AML-193 (cell line): ENCODE measurements around the gene LCOR.
"Not testable (repeated sequence)": the region's sequence is repeated elsewhere in the genome, so short reads cannot be mapped to it uniquely, and the experiment has no call there.

Experiments
- DNase-seq, 2 experiments: peaks; one replicate each; lab custom pipeline; 2025; lab: John Stamatoyannopoulos, UW

The LCOR gene

DNA sequence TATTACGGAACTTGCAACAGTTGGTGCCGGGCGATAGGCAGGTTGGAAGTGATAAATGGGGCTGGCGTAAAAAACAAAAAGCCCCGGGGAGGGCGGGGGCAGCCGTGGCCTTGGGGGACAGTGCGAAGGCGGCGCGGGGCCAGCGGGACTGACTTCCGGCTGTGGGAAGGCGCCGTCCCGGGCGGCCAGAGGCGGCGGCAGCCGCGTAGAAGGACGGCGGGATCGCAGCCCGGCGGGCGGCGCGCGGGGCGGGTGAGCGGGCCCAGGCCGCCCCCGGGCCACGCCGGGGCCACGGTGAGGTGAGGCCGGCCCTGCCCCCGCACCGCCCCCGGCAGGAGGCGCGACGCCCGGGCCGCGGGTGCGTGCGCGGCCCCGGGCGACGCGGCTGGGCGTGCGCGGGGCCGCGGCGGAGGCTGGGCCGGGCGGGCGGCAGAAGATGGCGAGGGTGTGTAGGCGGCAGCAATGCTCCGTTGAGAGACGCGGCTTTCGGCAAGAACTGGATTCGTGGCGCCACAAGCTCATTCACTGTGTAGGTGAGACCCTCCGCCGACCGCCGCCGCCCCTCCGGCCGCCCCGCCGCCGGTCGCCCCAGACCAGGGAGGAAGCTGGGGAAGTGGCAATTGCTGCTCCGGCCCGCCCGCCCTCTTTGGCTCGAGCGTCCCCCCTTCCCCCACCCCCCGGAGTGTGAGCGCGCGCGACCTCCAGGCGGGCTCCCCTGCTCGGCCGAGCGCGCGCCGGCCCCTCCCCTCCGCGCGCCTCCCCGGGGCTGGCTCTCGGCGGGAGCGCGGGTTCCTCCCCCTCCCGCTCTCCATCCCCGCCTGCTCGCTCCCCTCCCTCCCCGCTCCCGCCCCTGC, at the start of gene LCOR:
LCOR (plus strand) TSS at position 432 of the 854 bp plus-strand sequence. CDS start 116,760 bp downstream, outside the sequence.
- peak; percentile 84 for DNase-seq

DNA sequence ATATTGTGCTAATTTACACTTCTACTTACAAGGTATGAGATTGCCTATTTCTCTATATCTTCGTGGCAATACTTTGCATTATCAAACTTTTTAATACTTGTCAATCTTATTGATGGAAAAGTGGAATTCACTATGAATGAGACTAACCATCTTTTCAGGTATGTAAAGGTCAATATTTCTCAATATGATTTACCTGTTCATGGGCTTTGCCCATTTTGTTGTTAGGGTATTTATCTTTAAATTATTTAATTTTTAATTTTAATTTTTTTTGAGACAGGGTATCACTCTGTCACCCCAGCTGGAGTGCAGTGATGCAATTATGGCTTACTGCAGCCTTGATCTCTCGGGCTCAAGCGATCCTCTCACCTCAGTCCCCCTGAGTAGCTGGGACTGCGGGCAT, 47.8 kb upstream of the LCOR start:
- no peak for DNase-seq

DNA sequence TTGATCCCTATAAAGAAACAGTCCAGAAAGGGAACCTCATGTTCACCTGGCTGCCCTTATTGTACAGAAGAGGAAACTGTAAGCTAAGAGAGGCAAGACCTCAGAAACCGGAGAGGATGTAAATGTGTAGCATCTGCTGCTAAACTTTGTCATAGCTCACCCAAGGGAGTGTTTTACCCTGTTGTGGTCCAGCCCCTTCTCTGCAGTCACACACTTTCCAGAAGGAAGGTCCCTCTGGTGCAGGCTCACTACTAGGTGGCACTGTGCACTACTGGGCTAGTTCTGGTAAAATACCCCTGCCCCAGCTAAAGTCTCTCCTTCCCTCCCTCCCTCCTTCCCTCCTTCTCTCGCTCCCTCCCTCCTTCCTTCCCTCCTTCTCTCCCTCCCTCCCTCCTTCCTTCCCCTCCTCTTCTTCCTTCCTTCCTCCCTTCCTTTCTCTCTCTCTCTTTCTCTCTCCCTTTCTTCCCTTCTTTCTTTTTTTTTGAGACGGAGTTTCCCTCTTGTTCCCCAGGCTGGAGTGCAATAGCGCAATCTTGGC, 42.5 kb upstream of the LCOR start:
- no peak for DNase-seq

DNA sequence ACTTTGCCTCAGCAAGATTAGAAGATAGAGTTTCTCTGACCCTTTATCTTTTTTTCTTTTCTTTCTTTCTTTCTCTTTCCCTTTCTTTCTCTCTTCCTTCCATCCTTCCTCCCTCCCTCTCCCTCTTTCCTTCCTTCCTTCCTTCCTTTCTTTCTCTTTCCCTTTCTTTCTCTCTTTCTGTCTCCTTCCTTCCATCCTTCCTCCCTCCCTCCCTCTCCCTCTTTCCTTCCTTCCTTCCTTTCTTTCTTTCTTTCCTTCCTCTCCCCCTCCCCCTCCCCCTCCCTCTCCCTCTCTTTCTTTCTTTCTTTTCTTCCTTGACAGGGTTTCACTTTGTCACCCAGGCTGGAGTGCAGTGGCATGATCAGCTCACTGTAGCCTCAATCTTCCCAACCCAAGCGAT, 40.2 kb upstream of the LCOR start:
- DNase-seq: no peak

DNA sequence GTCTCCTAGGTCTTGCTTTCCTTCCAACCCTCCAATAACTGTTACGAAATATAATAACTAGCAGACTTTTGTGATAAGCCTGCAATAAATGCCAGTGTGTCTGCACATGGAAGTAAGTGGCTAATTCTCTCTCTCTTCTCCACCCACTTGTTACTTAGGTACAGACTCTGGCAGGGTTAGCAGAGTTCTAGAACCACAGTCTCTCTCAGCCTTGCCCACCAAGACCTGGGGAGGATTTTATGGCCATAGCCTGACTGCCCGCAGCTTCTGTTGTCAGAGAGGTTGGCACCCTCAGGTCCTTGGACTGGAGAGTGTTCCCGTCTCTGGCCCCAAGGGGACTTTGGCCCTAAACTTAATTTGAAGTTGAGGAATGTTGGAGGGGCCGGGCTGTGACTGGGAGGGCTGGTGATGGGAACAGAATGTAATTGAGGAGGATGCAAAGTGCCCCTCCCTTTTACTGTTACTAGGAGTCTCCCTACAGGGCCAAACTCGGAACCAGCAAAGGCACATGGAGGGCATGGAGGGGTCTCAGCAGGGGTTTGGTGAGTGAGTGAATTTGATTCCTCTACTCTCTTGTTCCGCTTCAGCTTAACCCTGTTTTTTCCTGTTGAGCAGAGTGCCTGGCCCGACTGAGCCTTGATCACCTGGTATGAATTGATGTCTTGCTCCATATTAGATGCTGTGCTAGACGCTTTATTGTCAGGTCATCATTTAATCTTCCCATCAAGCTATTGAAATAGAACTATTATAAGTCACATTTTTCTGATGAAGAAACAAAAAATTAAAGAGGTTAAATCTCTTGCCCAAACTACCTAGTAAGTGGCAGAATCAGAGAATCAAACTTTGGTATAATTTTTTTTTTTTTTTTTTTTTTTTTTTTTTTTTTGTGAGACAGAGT, 37.0 kb upstream of the LCOR start:
- no peak for DNase-seq

DNA sequence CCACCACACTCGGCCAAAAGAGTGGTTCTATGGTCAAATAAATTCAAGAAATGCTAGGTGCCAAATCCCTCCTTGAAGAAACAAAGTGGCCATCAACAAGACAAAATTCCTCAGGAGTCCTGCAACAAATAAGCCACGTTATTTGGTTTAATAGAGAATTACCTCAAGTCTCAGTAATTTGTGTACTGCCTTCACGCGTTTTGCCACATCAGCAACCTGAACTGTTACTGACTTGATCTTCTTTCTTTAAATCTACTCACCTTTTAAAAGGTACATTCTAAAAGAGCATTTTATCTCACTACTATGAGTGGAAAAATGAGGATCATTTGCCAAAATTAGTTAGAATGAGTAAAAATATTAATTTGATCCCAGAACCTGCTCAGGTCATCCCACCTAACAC, 34.6 kb upstream of the LCOR start:
- DNase-seq: no peak

DNA sequence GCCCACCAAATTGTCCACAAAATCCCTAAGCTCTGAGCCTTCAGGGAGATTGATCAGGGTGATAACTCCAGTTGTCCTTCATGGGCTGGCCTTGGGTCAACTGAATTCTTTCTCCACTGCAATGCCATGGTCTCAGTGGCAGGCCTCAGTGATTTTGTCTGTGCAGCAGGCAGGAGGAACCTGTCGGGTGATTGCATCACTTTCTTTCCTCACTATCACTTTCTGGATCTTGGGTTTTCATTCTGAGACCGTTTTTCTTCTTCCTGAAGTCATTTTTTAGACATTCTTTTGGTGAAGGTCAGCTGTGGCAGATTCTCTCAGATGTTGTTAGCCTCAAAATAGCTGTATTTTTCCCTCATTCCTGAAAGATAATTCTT, 28.8 kb upstream of the LCOR start:
- DNase-seq: no peak

DNA sequence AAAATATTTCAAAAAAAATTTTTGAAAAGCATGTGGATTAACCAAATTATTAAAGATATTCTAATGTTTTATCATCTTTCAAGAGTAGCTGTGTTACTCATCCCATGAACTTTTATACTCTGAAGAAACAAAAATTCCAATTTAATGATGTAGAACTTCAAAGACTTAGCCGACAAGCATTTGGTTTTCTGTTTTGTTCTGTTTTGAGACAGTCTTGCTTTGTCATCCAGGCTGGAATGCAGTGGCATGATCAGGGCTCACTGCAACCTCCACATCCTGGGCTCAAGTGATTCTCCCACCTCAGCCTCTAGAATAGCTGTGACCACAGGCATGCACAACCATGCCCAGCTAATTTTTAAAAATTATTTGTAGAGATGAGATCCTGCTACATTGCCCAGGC, 17.8 kb upstream of the LCOR start:
- DNase-seq: no peak

DNA sequence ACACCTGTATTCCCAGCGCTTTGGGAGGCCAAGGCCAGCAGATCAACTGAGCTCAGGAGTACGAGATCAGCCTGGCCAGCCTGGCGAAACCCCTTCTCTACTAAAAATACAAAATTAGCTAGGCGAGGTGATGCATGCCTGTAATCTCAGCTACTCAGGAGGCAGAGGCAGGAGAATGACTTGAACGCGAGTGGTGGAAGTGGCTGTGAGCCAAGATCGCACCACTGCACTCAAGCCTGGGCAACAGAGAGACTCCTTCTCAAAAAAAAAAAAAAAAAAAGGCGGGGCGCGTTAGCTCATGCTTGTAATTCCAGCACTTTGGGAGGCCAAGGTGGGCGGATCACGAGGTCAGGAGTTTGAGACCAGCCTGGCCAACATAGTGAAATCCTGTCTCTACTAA, 13.1 kb upstream of the LCOR start:
- not testable (repeated sequence) for DNase-seq

DNA sequence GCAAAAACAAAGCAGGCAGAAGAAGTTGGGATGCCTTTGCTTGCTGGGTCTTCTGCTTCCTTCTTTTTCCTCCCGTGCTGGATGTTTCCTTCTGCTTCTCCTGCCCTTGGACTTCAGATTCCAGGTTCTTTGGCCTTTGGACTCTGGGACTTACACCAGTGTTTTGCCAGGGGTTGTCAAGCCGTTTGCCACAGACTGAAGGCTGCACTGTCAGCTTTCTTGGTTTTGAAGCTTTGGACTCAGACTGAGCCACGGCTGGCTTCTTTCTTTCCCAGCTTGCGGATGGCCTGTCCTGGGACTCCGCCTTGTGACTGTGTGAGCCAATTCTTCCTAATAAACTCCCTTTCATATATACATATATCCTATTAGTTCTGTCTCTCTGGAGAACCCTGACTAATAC, 11.3 kb upstream of the LCOR start:
- no peak for DNase-seq

DNA sequence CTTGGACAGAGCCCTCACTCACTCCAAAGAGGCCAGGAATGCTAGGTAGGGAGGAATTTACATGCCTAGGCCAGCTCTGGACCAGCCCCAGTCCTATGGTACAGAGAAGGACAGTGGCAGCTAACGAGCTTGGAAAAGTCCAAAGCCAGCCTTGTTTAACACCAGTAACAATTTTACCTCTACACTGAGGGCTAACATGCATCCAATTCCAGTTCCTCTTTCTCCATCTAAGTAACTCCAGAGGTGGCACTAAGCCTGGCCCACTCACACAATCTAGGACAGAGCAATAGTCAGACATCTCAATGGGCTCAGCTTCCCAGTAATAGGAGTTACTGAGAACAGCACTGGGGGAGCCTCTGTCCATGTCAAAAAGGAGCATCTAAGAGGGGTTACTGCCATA, 5.7 kb upstream of the LCOR start:
- no peak for DNase-seq

DNA sequence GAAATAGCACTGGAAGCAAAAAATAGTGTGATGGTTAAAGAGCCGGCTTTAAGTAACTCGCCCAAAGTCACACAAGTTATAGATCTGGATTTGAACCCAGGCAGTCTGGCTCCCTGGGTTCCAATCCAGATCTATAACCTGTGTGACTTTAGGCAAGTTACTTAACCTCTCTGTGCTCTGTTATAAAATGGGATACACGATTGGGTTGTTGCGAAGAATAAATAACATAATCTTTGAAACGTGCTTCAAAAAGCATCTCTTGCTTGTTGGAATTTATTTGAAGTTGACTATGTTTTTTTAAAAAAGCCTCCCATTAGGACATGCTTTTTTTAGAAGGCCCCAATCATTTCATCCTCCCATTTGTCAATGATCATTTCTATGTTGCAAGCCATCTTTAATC, 3.5 kb upstream of the LCOR start:
- DNase-seq: no peak

DNA sequence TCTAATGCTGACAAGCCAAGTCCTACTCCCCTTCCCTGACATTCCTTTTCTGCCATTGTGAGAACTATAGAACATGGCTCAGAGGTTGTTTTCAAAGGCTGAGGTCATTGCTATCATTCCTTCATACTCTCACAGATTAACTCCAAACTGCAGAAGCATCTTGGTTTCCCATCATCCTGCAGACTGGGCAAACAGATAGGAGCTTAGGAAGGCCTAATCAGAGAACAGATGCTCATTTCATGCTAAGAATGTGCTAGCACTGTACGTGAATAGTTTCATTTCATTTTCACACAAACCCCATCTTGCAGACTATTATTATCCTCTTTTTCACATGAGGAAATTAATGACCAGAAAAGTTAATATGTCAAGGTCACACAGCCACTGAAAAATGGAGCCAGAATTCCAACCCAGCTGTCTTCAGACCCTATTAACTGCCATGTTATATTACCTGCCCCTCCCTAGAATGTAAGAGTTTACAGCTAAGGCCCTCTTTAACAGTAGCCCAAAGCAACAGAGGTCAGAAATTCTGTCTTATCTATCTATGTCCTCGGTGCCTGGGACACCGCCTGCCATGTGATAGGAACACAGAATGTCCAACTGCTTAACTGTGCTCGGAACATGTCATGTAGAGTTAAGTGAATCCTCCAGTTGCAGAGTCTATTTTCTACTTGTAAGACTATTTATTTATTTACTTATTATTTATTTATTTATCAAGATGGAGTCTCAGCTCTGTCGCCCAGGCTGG, 2.9 kb upstream of the LCOR start:
- DNase-seq: no peak

DNA sequence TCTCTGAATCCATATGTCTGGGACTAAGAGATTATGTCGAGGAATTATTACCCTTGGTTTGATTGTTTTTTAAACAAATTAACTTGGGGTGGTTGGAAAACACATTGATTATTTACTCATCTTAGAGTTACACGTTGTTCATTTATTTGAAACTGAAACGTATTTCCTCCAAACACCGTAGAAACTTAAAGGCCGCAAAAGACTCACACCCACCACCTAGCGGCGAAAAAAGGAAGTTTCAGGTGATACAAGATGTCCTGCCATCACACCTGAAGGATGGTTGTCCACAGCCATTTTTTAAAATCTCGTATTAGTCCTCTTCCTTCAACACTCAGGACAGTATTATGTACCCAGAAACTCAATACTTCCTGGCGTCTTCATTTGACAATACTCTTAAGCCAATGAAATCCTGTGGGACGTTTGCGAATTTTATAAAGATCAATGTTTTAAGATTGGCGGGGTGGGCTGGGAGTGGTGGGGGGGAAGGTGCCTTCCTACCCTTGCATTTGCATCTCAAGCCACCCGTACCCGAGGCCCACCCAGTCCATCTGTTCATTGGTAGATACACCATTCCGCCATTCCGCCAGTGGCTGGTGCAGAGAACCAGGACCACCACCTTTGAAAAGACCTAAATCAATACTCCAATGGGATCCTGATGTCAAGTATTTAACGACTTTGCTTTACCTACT, 1.4 kb upstream of the LCOR start:
- peak; percentile 56 to 63 for DNase-seq

DNA sequence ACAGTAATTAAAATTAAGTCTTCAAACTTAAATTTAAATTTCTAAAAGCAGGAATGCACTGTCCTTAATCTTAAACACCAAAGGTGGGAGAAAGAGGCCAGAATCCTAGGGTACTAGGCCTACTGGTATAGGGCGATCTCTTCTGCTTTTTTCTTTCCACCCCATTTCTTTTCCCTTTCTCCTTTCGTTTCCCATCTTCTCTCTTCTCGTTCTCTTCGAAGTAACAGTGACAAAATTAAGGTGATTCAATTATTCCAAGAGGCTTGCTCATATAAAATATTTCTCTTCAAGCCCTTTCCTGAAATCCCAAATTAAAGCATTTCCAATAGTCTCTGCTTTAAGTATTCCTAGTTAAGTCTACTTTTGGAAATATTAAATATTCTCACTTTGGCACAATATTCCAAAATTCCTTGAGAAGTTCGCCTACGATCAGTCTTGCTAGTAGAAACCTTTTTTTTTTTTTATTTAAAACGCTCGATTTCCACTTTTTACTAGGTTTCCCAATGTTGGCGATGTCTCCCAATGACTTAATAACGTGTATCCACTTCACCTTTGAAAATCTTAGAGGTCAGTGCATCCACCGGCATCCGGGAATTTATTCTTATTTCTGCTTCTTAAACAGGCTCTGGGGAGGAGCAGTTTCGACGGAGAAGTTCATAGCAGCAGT, 765 bp upstream of the LCOR start:
- peak in 1 of 2 experiments; percentile 3 for DNase-seq

DNA sequence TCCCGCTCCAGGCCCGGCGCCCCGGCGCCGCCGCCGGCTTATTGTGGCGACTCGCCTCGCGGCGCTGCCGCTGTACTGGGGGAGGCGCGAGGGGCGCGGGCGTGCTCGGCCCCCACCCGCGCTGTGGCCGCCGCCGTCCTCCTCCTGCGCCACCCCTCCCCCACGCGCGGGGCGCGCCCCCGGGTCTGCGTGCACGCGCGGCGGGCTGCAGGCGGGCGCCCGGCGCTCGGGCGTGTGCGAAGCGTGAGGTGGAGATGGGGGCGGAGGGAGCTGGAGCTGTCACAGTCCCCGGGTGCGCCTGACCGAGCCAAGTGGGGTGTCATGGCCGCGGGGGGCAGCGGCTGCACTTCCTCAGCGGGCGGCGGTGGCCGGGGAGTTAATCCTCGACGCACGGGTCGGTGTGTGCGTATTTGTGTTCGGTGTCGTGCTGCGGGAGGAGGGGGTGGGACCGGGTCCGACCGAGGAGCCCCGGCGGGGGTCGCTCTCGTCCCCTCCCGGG, 672 bp downstream of the LCOR start:
- DNase-seq: peak; percentile 67 to 70

DNA sequence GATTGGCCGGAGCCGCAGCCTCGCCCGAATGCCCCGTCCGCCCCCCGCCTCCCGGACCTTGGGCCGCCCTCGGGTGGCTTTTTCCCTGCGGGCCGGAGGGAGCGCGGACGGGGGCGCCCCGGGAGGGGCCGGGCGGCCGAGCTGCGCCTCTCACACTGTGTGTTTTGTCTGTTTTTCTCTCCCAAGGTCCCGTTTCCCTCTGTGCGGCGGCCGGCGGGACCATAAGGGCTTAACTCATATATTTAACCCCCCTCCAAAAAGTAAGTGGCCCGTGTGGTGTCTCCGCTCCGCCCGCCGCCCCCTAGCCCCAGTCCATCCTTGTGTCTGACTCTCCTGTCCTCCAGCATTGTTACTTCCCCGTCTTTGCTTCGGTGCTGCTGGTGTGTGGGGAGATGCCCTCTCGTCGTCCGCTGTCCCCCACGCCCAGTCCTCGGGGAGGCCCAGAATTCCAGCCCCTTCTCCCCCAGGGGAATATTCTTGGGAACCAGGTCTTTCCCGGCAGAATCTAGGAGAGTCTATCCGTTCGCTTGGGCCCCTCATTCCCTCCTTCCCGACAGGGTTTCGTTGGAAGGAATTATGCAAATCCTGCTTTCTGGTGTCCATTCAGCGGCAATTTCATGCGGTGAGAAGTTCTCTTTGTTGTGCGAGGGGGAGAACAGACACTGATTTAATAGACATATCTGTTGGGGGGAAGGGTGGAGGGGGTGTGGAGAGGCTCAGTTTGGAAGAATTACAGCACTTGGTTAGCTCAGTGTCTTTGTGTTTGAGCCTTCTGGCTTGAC, 1.3 kb downstream of the LCOR start:
- peak; percentile 13 to 36 for DNase-seq

DNA sequence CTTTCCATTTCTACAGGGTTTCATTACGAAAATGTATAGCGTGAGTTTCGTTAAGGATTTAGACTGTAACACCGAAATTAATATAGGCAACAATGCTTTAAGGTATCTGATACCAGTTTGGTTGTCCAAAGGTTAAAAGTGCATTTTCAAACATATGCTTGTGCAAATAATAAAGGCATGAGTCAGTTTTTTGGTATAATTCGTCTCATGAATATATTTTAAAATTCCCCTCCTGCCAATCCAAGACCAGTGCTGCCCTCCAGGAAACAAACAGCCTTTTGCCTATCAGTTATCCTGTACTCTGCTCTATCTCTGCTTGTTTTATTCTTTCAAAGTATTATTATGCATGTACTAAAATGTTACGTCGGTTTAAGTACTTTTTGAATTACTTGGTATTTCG, 2.0 kb downstream of the LCOR start:
- no peak for DNase-seq

DNA sequence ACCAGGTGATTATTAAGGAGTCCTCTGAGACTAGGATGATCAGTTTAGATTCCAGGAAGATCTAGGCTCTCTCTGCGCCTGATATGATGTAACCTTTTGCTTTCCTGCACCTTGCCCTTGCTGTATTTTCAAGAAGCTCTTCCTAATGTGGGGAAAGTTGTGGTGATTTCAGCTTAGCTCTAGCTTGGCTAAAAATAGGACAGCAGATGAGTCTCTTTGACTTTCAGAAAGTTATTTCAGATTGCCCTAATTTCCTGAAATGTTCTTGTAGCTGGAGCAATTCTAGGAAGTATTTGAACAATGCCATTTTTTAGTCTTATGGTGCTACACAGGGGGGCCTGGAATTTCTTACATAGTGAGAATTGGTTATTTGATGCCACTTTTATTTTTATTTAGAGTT, 3.8 kb downstream of the LCOR start:
- peak in 1 of 2 experiments; percentile 5 for DNase-seq

DNA sequence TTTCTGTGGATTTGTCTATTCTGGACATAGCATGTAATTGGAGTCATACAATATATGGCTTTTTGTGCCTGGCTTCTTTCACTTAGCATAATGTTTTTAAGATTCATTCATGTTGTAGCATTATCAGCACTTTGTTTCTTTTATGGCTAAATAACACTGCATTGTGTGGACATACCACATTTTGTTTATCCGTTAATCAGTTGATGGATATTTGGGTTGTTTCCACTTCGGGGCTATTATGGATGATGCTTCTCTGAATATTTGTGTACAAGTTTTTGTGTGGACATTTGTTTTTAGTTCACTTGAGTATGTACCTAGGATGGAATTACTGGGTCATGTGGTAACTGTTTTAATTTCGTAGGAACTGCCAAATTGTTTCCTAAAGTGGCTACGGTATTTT, 6.4 kb downstream of the LCOR start:
- no peak for DNase-seq
